Keratinocyte (primary cell): ENCODE measurements around the gene B3GALT6.

Experiments used
- EZH2 ChIP-seq: IDR thresholded peaks from one replicate; pipeline ENCODE4 v1.6.1; 2012; ENCODE audit warnings: inconsistent platforms, mild to moderate bottlenecking, low read length, moderate library complexity
- TF ChIP-seq, protein P1 (sequence below), 3 experiments: IDR thresholded peaks in 1 of 3; conservative IDR thresholded peaks in 1 of 3; optimal IDR thresholded peaks in 1 of 3; 2 replicates in 2 of 3; 3 replicates in 1 of 3; pipeline versions ENCODE3 to v1.5.1; 2011; ENCODE audit warnings: low read length in 3 of 3, mild to moderate bottlenecking in 3 of 3, moderate library complexity in 2 of 3, control low read depth in 1 of 3, inconsistent platforms in 1 of 3; ENCODE audit not compliant: insufficient read depth in 2 of 3; ENCODE audit errors: extremely low read depth in 1 of 3

DNA sequence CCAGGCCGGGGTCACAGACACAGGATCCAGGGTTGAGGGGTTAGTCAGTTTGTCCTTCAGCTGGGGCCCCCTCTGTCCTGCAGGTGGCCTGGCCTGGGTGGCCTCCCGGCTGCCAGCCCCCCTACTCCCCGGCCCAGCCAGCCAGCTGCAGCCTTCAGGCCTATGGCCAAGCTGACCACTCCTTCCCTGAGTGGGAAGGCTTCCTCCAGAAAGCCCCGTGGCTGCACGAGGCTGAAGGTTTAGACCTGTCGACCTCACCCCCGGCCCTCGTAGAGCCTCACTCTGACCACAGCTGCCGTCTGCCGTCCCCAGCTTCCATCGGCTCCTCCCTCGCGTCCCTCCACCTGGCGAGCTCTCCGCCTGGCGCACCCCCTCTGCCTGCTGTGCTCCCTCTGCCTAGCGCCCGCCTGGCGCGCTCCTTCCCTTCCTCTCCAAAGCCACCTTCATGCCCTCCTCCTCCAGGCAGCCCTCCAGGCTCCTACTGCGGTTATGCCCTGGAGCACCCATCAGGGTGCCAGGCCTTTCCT, 48.8 kb upstream of the B3GALT6 start:
- TF ChIP-seq EZH2: no peak
- TF ChIP-seq, protein P1, sequence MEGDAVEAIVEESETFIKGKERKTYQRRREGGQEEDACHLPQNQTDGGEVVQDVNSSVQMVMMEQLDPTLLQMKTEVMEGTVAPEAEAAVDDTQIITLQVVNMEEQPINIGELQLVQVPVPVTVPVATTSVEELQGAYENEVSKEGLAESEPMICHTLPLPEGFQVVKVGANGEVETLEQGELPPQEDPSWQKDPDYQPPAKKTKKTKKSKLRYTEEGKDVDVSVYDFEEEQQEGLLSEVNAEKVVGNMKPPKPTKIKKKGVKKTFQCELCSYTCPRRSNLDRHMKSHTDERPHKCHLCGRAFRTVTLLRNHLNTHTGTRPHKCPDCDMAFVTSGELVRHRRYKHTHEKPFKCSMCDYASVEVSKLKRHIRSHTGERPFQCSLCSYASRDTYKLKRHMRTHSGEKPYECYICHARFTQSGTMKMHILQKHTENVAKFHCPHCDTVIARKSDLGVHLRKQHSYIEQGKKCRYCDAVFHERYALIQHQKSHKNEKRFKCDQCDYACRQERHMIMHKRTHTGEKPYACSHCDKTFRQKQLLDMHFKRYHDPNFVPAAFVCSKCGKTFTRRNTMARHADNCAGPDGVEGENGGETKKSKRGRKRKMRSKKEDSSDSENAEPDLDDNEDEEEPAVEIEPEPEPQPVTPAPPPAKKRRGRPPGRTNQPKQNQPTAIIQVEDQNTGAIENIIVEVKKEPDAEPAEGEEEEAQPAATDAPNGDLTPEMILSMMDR (optimal IDR thresholded peaks at IDR 0.05 in 1 of 3, IDR thresholded peaks at IDR 0.05 in 1 of 3, conservative IDR thresholded peaks at IDR 0.05 in 1 of 3; ENCODE audit: extremely low read depth in 1 of 3, insufficient read depth in 2 of 3, low read length in 3 of 3): no peak
